PFSK-1 (cell line): Measurements from ENCODE around the gene VPS45.

ENCODE experiments used
- FOXP2 ChIP-seq: optimal IDR thresholded peaks from 2 replicates; pipeline ENCODE3; 2011; ENCODE audit warnings: borderline replicate concordance, control low read depth, inconsistent platforms; ENCODE audit not compliant: insufficient read depth; ENCODE audit errors: extremely low read length, extremely low read depth
- POLR2AphosphoS5 ChIP-seq: IDR thresholded peaks from 2 replicates; pipeline ENCODE4 v1.6.1; 2012; ENCODE audit warnings: low read depth, mild to moderate bottlenecking, control low read depth, low read length, moderate library complexity
- REST ChIP-seq, 2 experiments: IDR thresholded peaks; 2 replicates each; pipeline versions ENCODE4 v1.6.1 to v1.8.0; 2011 to 2012; ENCODE audit warnings: low read depth in 2 of 2, low read length in 2 of 2, control low read depth in 1 of 2, inconsistent platforms in 1 of 2, mild to moderate bottlenecking in 1 of 2, moderate library complexity in 1 of 2; ENCODE audit not compliant: insufficient read depth in 1 of 2
- SIN3A ChIP-seq: IDR thresholded peaks from 2 replicates; pipeline ENCODE4 v1.6.1; 2012; ENCODE audit warnings: mild to moderate bottlenecking, low read length, moderate library complexity, borderline replicate concordance; ENCODE audit not compliant: insufficient read depth
- TAF1 ChIP-seq: IDR thresholded peaks from 2 replicates; pipeline ENCODE4 v1.6.1; 2012; ENCODE audit warnings: low read length, control low read depth, borderline replicate concordance; ENCODE audit not compliant: insufficient read depth

DNA sequence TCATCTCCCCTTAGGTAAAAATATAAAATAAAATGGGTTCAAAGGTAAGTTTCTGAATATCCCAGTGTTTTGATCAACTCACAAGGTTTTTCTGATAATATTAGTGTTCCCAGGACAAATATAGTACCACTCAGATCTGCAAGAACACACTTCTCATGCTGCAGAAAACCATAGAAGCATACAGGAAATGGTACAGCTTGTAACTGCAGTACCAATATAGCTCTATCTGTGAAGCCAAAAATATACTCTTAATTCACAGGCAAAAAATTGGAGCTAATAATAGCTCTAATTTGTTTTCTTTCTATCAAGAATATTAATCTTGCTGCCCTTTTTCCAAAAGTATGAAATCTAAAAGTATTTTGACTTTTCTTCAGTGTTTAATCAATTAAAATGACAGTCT, 13.2 kb downstream of the VPS45 start:
- no peak for TF ChIP-seq REST (IDR thresholded peaks at IDR 0.05; ENCODE audit: insufficient read depth in 1 of 2, low read depth in 2 of 2, low read length in 2 of 2)
- TF ChIP-seq POLR2AphosphoS5 = no peak
- no peak for TF ChIP-seq TAF1
- TF ChIP-seq SIN3A = no peak
- no peak for TF ChIP-seq FOXP2
